Spleen (tissue), 7 donors: ENCODE data around the gene ZFYVE28.

Source experiments
- POLR2A ChIP-seq, 3 donors: fragments of 450-650 bp; IDR thresholded peaks; one replicate each; pipeline ENCODE4 v1.5.1; 2017; ENCODE audit warnings: antibody characterized with exemption in 3 of 3, mild to moderate bottlenecking in 1 of 3
- TF ChIP-seq, protein P1 (sequence below), 11 experiments: fragments of 200-600 bp in 7 of 11; fragments of 450-650 bp in 4 of 11; sonication (generic) in 4 of 11; IDR thresholded peaks in 8 of 11; conservative IDR thresholded peaks in 3 of 11; 1 replicate in 7 of 11; 2 replicates in 4 of 11; pipeline versions ENCODE4 v1.4.0 to v1.8.0; 2016 to 2021; ENCODE audit warnings: antibody characterized with exemption in 11 of 11, inconsistent platforms in 4 of 11, mild to moderate bottlenecking in 1 of 11
- donor health status: DM: no; HTN: no; CAD: no; lungs with moderate emphysema.
- donor health status: DM: no; HTN: no; CAD: no.
- donor health status: DM: no; HTN: no; CAD: no.

DNA sequence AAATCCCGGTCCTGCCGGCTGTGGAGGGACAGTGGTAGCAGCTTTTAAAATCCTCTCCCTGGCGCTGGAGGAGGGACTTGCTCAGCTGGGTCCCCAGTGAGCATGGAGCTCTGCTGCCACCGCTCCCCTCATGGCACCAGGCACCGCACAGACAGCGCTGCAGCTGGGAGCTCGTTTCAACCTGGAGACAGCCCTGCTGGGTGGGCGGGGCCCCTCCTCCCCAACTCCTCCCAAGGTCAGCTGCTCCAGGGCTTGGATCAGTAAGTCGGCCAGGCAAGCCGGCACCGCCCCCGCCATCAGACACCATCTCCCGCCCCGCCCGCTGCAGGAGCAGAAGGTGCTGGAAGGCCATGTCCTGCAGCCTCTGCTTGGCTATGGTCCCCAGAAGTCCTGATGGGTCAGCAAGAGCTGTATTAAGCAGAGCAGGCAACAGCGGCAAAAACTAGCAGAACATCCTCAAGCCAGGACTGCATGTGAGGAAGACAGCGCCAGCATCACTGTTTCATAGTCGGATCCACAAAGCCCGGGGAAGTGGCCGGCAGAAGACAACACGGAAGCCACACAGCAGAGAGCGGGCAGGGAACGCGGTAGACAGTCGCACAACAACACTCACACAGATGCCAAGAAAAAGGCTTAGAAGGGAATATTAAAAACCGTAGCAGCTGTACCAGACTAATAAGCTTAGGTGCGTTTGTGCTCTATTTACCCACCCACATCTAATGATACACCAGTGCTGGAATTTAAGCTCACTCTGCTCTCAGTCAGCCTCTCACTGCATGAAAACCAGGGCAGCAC lies 16.2 kb downstream of the ZFYVE28 start:
- TF ChIP-seq, protein P1, sequence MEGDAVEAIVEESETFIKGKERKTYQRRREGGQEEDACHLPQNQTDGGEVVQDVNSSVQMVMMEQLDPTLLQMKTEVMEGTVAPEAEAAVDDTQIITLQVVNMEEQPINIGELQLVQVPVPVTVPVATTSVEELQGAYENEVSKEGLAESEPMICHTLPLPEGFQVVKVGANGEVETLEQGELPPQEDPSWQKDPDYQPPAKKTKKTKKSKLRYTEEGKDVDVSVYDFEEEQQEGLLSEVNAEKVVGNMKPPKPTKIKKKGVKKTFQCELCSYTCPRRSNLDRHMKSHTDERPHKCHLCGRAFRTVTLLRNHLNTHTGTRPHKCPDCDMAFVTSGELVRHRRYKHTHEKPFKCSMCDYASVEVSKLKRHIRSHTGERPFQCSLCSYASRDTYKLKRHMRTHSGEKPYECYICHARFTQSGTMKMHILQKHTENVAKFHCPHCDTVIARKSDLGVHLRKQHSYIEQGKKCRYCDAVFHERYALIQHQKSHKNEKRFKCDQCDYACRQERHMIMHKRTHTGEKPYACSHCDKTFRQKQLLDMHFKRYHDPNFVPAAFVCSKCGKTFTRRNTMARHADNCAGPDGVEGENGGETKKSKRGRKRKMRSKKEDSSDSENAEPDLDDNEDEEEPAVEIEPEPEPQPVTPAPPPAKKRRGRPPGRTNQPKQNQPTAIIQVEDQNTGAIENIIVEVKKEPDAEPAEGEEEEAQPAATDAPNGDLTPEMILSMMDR (IDR thresholded peaks at IDR 0.05 in 8 of 11, conservative IDR thresholded peaks at IDR 0.05 in 3 of 11): no peak
- no peak for TF ChIP-seq POLR2A (IDR thresholded peaks at IDR 0.05)
